Osteoblast (primary cell): Measurements from ENCODE around the gene DSCAML1. TPM values are rescaled to one million over a fixed set of nuclear protein-coding genes. Genes with fewer than 3 reads are reported as not detected.

ENCODE experiments used
- DNase-seq: peaks from one replicate; pipeline ENCODE4 v3.0.0; 2011; ENCODE audit warnings: low spot score, mixed read lengths; ENCODE audit not compliant: insufficient read length; ENCODE audit errors: missing footprints
- H2AFZ ChIP-seq: 2 replicates; pipeline ENCODE4 v1.6.0; 2011; ENCODE audit warnings: mild to moderate bottlenecking, low read length
- H3K27ac ChIP-seq: 2 replicates; pipeline ENCODE4 v1.5.1; 2011; ENCODE audit warnings: mild to moderate bottlenecking, low read depth, low read length, moderate library complexity
- H3K27me3 ChIP-seq: 2 replicates; pipeline ENCODE4 v1.6.0; 2012; ENCODE audit warnings: mild to moderate bottlenecking, control low read depth, inconsistent platforms, low read length, moderate library complexity; ENCODE audit not compliant: insufficient read depth
- H3K36me3 ChIP-seq: 2 replicates; pipeline ENCODE4 v1.5.1; 2011; ENCODE audit warnings: mild to moderate bottlenecking, low read length, control low read depth, moderate library complexity; ENCODE audit not compliant: insufficient read depth
- H3K4me1 ChIP-seq: 2 replicates; pipeline ENCODE4 v1.5.1; 2011; ENCODE audit warnings: mild to moderate bottlenecking, low read length, control low read depth, moderate library complexity; ENCODE audit not compliant: insufficient read depth
- H3K4me2 ChIP-seq: 2 replicates; pipeline ENCODE4 v1.6.0; 2011; ENCODE audit warnings: mild to moderate bottlenecking, low read length; ENCODE audit not compliant: insufficient read depth
- H3K4me3 ChIP-seq: fragments of 200-600 bp; sonication (generic); 3 replicates; pipeline ENCODE4 v1.5.1; 2012; ENCODE audit warnings: mild to moderate bottlenecking, low read length, inconsistent platforms; ENCODE audit not compliant: insufficient read depth
- H3K79me2 ChIP-seq: 2 replicates; pipeline ENCODE4 v1.6.0; 2012; ENCODE audit warnings: mild to moderate bottlenecking, low read length, control low read depth, inconsistent platforms; ENCODE audit not compliant: insufficient read depth
- H3K9me3 ChIP-seq: 2 replicates; pipeline ENCODE4 v1.5.1; 2011; ENCODE audit warnings: low read depth, low read length, control low read depth
- H4K20me1 ChIP-seq: 2 replicates; pipeline ENCODE4 v1.6.0; 2012; ENCODE audit warnings: mild to moderate bottlenecking, low read length, control low read depth; ENCODE audit not compliant: insufficient read depth
- total RNA-seq: library from RNA; depleted of rRNA; stranded (reverse); fragments of >200 nt; gene quantifications from 2 replicates; pipeline ENCODE4 v1.2.3, GENCODE V29; 2012
- TF ChIP-seq, protein P1 (sequence below): IDR thresholded peaks from 2 replicates; pipeline ENCODE4 v1.5.1; 2011; ENCODE audit warnings: mild to moderate bottlenecking, low read depth, low read length, moderate library complexity; ENCODE audit errors: extremely low read depth

Gene DSCAML1
- total RNA-seq, 1 donor: not detected

DNA sequence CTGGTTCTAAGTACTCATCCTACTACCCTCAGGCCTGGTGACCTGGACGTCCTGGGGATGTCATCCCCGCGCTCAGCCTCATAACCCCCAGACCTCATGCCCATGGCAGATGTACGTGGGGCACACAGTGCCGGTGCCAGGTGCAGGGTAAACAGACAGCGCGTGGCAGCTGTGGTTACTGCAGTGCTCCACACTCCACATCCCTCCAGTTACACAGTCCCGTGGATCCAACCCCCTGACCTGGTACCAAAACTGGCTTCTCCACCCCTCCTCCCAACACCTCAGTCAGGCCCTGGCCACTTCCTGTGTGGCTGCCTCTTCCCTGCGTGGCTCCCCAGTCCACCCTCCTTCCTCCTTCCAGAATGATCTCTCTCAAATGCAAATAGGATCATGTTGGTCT lies 95.2 kb downstream of the DSCAML1 start:
- TF ChIP-seq, protein P1, sequence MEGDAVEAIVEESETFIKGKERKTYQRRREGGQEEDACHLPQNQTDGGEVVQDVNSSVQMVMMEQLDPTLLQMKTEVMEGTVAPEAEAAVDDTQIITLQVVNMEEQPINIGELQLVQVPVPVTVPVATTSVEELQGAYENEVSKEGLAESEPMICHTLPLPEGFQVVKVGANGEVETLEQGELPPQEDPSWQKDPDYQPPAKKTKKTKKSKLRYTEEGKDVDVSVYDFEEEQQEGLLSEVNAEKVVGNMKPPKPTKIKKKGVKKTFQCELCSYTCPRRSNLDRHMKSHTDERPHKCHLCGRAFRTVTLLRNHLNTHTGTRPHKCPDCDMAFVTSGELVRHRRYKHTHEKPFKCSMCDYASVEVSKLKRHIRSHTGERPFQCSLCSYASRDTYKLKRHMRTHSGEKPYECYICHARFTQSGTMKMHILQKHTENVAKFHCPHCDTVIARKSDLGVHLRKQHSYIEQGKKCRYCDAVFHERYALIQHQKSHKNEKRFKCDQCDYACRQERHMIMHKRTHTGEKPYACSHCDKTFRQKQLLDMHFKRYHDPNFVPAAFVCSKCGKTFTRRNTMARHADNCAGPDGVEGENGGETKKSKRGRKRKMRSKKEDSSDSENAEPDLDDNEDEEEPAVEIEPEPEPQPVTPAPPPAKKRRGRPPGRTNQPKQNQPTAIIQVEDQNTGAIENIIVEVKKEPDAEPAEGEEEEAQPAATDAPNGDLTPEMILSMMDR: no peak
- no peak overlapping the region for H3K27ac ChIP-seq
- DNase-seq: no peak
- peaks cover 7% of the 10 kb centered on the region for H3K27me3 ChIP-seq
- H3K9me3 ChIP-seq: no peaks in the 10 kb centered on the region
- no peaks in the 10 kb centered on the region for H3K79me2 ChIP-seq
- H4K20me1 ChIP-seq: no peaks in the 10 kb centered on the region
- no peak overlapping the region for H3K4me3 ChIP-seq
- no peak overlapping the region for H2AFZ ChIP-seq
- H3K36me3 ChIP-seq: no peaks in the 10 kb centered on the region
- no peak overlapping the region for H3K4me2 ChIP-seq
- no peaks in the 10 kb centered on the region for H3K4me1 ChIP-seq

DNA sequence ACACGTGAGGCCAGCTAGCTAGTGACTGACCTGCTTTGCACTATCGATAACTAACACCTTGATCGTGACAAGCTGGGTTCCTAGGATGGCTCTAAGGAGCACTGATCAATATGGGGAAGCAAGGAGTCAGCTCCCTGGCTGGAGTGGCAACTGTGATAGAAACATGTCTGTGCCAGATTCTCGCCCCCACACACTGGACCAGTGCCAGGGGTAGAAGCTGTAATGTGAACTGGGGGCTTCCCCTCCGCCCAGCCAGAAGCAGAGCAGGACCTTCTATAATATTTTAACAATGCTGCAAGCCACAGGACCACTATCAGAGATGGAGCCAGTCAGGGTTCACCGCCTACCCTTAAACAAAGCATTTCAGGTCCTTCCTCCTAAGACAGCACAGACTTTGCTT lies 96.5 kb downstream of the DSCAML1 start:
- no peak overlapping the region for H2AFZ ChIP-seq
- H3K9me3 ChIP-seq: no peaks in the 10 kb centered on the region
- H3K27me3 ChIP-seq: peaks cover 2% of the 10 kb centered on the region
- no peaks in the 10 kb centered on the region for H3K4me1 ChIP-seq
- no peak overlapping the region for H3K4me3 ChIP-seq
- H3K79me2 ChIP-seq: no peaks in the 10 kb centered on the region
- no peak overlapping the region for H3K27ac ChIP-seq
- DNase-seq: no peak
- TF ChIP-seq, protein P1: no peak
- no peak overlapping the region for H3K4me2 ChIP-seq
- no peaks in the 10 kb centered on the region for H4K20me1 ChIP-seq
- H3K36me3 ChIP-seq: no peaks in the 10 kb centered on the region

DNA sequence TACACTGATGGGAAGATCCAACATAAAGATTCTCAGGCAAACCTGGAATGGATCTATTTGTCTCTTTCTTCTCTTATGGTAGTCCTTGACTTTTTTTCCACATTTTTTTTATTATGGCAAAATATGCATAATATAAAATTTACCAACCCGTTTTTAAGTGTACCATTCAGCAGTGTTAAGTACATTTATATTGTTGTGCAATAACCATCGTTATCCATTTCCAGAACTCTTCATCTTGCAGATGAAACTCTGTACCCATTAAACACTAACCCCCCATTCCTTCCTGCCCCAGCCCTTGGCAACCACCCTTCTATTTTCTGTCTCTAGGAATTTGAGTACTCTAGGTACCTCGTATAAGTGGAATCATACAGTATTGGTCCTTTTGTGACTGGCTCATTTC lies 99.7 kb downstream of the DSCAML1 start:
- no peaks in the 10 kb centered on the region for H3K4me1 ChIP-seq
- no peak overlapping the region for H3K4me3 ChIP-seq
- peaks cover 10% of the 10 kb centered on the region for H3K27me3 ChIP-seq
- H3K9me3 ChIP-seq: no peaks in the 10 kb centered on the region
- TF ChIP-seq, protein P1: no peak
- H3K36me3 ChIP-seq: no peaks in the 10 kb centered on the region
- H3K4me2 ChIP-seq: no peak overlapping the region
- no peaks in the 10 kb centered on the region for H4K20me1 ChIP-seq
- H3K27ac ChIP-seq: no peak overlapping the region
- DNase-seq: no peak
- H3K79me2 ChIP-seq: no peaks in the 10 kb centered on the region
- no peak overlapping the region for H2AFZ ChIP-seq

DNA sequence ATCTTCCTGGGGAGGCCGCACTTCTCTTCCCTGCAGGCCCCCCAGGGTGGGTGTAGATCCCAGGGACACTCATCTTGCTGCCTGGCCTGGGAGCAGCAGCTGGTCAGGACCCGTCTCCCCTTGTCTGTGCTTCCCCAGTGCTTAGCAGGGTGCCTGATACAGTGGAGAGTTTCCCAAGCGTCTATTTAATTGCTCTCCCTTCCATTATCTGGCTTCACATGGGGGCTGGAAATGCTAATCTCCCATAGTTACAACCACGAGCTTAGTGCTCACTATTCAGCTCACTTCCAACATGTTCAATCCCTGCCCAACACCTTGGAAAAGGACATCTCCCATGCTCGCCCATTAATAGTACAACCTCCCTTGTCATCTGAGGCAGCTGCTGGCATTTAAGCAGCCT lies 100.5 kb downstream of the DSCAML1 start:
- Histone ChIP-seq H3K27me3 (peaks cover 10% of the 10 kb centered on the region), H3K4me1 (no peaks in the 10 kb centered on the region), H3K36me3 (no peaks in the 10 kb centered on the region), H2AFZ (no peak overlapping the region), H3K9me3 (no peaks in the 10 kb centered on the region), H3K4me3 (no peak overlapping the region), H3K79me2 (no peaks in the 10 kb centered on the region), H3K4me2 (no peak overlapping the region), H3K27ac (no peak overlapping the region), H4K20me1 (no peaks in the 10 kb centered on the region)
- no peak for DNase-seq
- TF ChIP-seq, protein P1: no peak
